Nephron progenitor cell (in vitro differentiated cells): ENCODE results near the gene RASGRF1.

ENCODE experiments used
- DNase-seq: peaks from one replicate; pipeline ENCODE4 v3.0.0; 2021
- H3K27ac Mint-ChIP-seq: 2 replicates; pipeline ENCODE4 v1.8.0; 2021; ENCODE audit warnings: mild to moderate bottlenecking, moderate library complexity, mixed read lengths
- H3K27me3 Mint-ChIP-seq: 2 replicates; pipeline ENCODE4 v1.8.0; 2021; ENCODE audit warnings: mild to moderate bottlenecking, low read depth, mixed read lengths; ENCODE audit not compliant: poor library complexity
- H3K36me3 Mint-ChIP-seq: 2 replicates; pipeline ENCODE4 v1.8.0; 2021; ENCODE audit warnings: low read depth, mixed read lengths
- H3K4me1 Mint-ChIP-seq: 2 replicates; pipeline ENCODE4 v1.8.0; 2021; ENCODE audit warnings: mixed read lengths
- H3K4me3 Mint-ChIP-seq: 2 replicates; pipeline ENCODE4 v1.8.0; 2021; ENCODE audit warnings: mild to moderate bottlenecking, moderate library complexity, mixed read lengths
- H3K9me3 Mint-ChIP-seq: 2 replicates; pipeline ENCODE4 v1.8.0; 2021; ENCODE audit warnings: mild to moderate bottlenecking, moderate library complexity, mixed read lengths
- TF ChIP-seq, protein P1 (sequence below): fragments of 200-600 bp; sonication (generic); IDR thresholded peaks from 2 replicates; pipeline ENCODE4 v1.5.0; 2021; ENCODE audit warnings: antibody characterized with exemption

RASGRF1 gene

DNA sequence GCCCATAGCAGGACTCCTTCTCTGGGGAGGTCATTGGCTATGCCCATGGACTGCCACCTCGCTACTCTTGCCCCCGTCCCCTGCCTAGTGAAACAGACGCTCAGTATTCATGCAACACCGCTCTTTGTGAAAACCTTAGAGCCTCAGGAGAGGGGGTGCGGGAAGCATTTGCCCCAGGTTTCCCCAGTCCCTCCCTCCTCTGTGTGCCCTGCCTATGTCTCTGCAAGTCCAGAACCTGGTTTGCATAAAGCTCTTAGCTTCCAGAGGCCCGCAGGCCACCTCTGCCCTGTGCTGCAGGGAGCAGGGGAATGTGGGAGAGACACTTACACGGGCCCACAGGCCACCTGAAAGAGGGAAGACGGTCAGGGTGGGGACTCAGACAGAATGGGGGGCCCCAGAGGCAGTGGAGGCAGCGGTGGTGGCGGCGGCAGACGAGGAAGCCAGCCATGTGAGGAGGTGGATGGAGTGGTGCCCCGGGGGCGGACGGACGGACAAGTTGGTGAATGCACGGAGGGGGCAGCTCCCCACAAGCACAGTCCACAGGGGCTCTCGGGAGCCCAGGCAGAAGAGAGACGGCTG, 111.9 kb downstream of the RASGRF1 start:
- H3K36me3 Mint-ChIP-seq, result no peaks in the 10 kb centered on the region
- H3K4me3 Mint-ChIP-seq, result no peak overlapping the region
- peaks cover 42% of the 10 kb centered on the region for H3K4me1 Mint-ChIP-seq
- TF ChIP-seq, protein P1, sequence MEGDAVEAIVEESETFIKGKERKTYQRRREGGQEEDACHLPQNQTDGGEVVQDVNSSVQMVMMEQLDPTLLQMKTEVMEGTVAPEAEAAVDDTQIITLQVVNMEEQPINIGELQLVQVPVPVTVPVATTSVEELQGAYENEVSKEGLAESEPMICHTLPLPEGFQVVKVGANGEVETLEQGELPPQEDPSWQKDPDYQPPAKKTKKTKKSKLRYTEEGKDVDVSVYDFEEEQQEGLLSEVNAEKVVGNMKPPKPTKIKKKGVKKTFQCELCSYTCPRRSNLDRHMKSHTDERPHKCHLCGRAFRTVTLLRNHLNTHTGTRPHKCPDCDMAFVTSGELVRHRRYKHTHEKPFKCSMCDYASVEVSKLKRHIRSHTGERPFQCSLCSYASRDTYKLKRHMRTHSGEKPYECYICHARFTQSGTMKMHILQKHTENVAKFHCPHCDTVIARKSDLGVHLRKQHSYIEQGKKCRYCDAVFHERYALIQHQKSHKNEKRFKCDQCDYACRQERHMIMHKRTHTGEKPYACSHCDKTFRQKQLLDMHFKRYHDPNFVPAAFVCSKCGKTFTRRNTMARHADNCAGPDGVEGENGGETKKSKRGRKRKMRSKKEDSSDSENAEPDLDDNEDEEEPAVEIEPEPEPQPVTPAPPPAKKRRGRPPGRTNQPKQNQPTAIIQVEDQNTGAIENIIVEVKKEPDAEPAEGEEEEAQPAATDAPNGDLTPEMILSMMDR, result no peak
- H3K27ac Mint-ChIP-seq, result peak overlapping the region; percentile 82
- no peaks in the 10 kb centered on the region for H3K9me3 Mint-ChIP-seq
- H3K27me3 Mint-ChIP-seq, result peaks cover 9% of the 10 kb centered on the region
- DNase-seq, result no peak

DNA sequence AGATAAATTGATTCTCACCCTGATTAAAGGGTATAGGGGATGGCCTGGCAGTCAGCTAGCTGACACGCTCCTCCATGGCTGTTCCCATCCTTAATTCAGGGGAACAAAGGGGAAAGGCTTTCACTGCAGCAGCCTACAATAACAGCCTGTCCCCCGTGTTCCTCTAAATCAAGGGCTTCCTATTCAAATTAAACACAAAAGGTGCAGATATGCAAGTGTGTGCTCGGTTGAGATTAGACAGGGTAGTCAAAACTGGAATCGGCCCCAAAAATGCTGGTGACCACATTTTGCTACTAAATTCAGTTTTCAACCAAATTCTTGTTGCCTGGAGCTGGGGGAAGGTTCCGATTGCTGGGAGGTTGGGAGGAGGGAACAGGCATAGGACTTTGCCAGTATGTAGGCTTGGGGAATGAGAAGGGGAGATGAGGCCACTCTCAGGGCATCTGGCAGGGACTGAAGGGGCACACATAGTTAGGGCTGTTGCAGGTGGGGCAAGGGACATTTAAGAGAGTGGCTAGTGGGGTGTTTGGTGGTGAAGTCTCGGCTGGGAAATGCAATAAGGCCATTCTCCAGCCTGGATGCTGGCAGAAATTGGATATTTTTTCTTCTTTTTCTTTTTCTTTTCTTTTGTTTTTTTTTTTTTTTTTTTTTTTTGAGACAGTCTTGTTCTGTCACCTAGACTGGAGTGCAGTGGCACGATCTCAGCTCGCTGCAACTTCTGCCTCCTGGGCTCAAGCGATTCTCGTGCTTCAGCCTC, 112.8 kb downstream of the RASGRF1 start:
- Mint-ChIP-seq H3K36me3 (no peaks in the 10 kb centered on the region), H3K9me3 (no peaks in the 10 kb centered on the region), H3K4me1 (peaks cover 42% of the 10 kb centered on the region), H3K27me3 (peaks cover 9% of the 10 kb centered on the region), H3K4me3 (no peak overlapping the region), H3K27ac (no peak overlapping the region)
- TF ChIP-seq, protein P1, result no peak
- DNase-seq, result no peak

DNA sequence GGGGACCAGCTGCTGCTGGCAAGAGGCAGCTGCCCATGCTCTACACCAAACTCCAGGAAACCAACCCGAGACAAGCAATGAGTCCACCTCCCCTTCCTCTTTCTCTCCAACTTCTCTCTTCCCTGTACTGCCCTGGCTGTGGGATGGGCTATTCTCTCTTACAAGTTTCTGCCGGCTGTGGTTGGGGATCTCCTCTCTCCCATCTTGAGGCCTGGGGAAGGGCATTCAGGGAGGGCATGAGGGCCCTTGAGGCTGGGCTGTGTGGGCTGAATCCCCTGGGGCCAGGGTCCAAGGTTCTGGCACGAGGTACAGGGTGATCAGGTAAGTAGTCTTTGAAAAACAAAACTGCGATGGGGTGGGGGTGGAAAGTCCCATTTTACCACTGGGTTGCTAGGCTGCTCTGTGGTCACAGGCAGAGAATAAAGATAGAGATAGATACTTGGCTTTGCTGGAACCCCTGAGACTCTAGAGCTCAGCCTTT, 113.4 kb downstream of the RASGRF1 start:
- Mint-ChIP-seq H3K36me3 (no peaks in the 10 kb centered on the region), H3K9me3 (no peaks in the 10 kb centered on the region), H3K27me3 (peaks cover 5% of the 10 kb centered on the region), H3K4me3 (no peak overlapping the region), H3K27ac (no peak overlapping the region), H3K4me1 (peaks cover 42% of the 10 kb centered on the region)
- TF ChIP-seq, protein P1, result no peak
- no peak for DNase-seq

DNA sequence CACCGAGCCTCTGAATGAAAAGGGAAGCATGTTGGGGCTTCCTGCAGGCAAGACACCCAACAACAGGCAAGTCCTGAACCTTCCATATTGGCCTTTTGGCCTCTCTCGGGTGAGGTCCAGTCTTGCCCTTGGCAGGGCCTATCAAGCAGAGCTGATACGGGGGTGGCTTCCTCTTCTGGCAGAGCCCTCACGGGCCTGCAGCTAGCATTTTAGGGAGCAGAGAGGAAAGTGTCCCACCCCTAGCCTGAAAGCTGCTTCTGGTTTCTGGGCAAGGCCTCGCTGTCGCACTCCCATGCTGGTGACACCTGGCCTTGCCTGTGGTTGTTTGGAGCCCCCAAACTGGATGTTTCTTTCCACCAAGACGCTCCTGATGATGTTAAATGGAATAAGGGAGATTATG, 113.9 kb downstream of the RASGRF1 start:
- H3K4me1 Mint-ChIP-seq, result peaks cover 42% of the 10 kb centered on the region
- H3K27ac Mint-ChIP-seq, result no peak overlapping the region
- TF ChIP-seq, protein P1, result no peak
- H3K4me3 Mint-ChIP-seq, result no peak overlapping the region
- no peaks in the 10 kb centered on the region for H3K36me3 Mint-ChIP-seq
- H3K9me3 Mint-ChIP-seq, result no peaks in the 10 kb centered on the region
- no peak for DNase-seq
- peaks cover 5% of the 10 kb centered on the region for H3K27me3 Mint-ChIP-seq

DNA sequence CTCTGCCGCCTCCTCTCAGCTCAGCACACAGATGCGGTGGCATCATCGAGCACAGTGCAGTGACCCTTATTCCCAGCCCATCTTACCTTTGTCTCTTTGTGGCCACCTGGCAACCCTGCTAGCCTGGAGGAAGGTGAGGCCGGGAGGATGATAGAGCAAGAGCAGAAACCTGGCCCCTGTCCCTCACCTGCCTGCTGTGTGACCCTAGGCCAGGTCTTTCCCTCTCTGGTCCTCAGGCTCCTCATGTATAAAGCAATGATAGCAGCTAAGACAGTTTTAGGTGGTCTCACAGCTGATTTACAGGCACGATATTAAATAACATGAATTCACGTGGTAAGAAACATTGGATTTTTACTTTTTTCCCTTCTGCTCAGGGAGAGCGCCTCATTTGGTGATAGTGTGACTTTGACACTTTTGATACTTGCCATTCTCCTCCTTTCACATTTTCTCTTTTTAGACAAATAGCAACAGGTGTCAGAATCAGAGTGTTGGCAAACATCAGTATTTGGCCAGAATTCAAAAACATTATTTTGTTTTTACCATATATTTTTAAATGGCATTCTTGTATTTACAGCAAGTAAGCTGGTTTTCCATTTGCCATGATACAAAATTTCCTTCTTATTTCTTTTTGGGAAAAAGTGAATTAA, 116.2 kb downstream of the RASGRF1 start:
- Mint-ChIP-seq H3K27ac (no peak overlapping the region), H3K9me3 (no peaks in the 10 kb centered on the region), H3K27me3 (peaks cover 5% of the 10 kb centered on the region), H3K4me3 (no peak overlapping the region), H3K36me3 (no peaks in the 10 kb centered on the region), H3K4me1 (peaks cover 28% of the 10 kb centered on the region)
- TF ChIP-seq, protein P1, result no peak
- DNase-seq, result no peak
